GM18951 (cell line): Measurements from ENCODE around the gene CCR5AS.

Experiments
- POLR2A ChIP-seq: IDR thresholded peaks from 4 replicates; pipeline ENCODE4 v1.6.1; 2011; ENCODE audit warnings: mild to moderate bottlenecking; ENCODE audit not compliant: insufficient read length, insufficient read depth; ENCODE audit errors: extremely low read depth
- in situ Hi-C: fragments of 300-500 bp; cut with MboI; formaldehyde crosslinking; loops from one replicate; pipeline ENCODE4 v1.12.0; 2022; ENCODE audit warnings: low sequenced_read_pairs, mixed read lengths, inconsistent platforms; ENCODE audit not compliant: unreplicated experiment

Gene CCR5AS

DNA sequence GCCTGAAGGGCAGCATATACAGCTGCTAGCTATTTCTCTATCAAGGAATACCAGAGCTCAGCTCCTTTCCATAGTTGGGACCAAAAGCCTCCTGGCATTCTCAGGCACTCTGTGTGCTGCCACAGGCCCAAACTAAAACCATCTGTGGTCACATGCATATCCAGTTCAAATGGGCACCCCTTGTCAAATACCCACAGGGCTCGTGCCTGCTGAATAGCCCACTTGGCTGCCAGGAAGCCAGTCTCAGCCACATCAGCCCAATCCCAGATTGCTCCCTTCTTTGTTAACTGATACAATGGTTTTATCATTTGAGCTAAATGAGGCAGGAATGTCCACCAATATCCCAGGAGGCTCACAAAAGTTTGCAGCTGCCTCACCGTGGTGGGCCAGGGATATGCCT, 14.1 kb upstream of the CCR5AS start:
- in situ Hi-C loops, result no loop called here

DNA sequence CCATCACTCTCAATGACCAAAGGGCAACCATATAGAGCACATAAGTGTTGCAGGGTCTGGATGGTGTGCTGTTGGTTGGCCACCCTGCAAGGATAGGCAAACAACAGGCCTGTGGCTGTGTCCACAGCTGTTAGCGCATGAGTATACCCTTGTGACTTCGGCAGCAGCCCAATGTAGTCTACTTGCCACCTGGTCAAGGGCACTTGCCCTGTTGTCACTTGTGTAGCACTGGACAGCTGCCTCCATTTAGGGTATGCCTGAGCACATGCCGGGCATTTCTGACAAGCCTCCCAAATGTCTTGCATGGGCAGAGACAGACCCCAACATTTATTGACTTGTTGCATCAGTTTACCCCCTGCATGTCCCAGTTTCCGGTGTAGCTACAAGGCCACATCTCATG, 12.9 kb upstream of the CCR5AS start:
- TF ChIP-seq POLR2A, result no peak
- in situ Hi-C loops, result no loop called here

More for the DNA sequence above, 14.1 kb upstream of the CCR5AS start:
- TF ChIP-seq POLR2A, result no peak

DNA sequence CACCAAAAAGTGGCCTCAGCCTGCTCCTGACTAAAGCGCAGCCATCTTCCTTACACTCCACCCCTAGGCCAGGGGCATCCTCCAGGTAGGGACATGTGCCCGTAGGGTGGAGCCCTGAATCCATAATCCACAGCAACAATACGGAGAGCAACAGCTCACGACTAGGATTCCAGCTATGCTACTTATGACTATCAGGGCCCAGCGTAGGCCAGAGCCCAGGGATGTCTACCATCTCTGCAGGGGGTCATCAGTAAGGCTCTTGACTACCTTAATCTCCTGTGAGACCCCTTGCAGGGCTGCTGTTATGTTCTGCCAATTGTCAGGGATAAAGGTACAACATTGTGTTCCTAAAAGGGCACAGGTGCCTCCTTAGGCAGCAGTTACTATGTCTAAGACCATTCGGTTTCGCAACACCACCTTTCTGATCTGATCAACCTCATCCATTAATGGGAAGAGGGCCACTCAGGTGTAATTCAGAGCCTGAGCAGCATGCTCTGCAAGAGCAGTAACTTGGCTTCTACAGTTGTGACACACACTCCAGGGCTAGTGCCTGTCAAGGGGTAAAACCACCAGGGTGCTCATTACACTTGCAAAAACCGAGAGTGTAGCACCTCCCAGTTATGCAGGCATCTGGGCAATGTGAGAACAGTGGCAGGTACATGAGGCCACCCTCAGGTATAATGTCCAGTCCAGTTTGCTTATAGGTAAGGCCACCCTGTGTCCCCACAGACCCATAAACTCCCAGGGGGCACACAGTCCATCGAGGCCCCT, 11.2 kb upstream of the CCR5AS start:
- in situ Hi-C loops, result no loop called here
- TF ChIP-seq POLR2A, result no peak

DNA sequence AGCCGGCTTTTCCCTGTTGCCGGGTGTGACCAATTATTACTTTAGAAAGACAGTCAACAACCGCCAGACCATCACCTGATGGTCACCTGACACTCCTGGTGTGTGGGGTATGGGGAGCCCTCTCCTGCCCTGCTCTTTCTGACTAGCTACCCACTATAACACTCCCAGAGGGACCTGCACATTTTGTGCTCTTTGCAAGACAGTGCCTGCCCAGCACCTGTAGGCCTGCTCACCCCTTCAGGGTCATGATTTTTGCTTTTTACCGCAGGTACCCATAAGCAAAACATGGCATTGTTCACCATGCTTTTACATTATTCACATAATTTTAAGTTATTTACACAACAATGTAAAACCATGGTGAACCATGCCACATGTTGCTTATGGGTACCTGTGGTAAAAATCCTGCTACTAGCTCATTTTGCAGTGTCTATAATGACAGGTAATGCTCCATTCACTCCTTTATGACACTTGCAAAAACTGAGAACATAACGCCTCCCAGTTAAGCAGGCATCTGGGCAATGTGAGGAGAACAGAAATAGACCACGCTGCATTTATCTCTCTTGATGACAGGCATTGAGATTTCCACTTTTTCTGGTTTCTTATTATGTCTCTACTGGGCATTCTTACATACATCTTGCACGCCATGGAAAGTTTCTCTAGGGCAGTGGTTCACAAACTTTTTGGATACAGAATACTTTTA, 10.1 kb upstream of the CCR5AS start:
- TF ChIP-seq POLR2A, result no peak
- in situ Hi-C loops, result no loop called here

DNA sequence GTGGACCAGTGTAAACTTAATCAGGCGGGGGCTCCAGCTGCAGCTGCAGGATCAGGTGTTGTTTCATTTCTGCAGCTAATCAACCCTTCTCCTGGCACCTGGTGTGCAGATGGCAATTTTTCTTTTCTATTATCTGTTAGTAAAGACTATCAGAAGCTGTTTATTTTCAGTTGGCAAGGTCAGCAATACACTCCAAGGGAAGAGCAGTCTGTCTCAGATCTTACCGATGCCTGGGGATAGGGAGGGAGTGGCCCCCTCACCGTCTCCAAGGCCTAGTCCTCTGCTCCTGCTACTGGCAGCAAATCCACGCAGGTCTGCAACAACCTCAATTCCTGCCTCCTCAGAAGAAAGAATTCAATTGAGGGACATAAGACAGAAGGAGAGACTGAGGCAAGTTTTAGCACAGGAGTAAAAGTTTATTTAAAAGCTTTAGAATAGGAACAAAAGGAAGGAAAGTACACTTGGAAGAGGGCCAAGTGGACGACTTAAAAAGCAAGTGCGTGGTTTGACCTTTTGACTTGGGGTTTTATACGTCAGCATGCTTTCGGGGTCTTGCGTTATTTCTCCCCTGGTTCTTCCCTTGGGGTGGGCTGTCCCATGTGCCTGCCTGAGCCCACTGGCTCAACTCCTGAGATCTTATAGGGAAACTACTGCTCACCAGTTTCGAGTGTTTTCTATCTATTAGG, 9.4 kb upstream of the CCR5AS start:
- no peak for TF ChIP-seq POLR2A
- in situ Hi-C loops, result no loop called here

DNA sequence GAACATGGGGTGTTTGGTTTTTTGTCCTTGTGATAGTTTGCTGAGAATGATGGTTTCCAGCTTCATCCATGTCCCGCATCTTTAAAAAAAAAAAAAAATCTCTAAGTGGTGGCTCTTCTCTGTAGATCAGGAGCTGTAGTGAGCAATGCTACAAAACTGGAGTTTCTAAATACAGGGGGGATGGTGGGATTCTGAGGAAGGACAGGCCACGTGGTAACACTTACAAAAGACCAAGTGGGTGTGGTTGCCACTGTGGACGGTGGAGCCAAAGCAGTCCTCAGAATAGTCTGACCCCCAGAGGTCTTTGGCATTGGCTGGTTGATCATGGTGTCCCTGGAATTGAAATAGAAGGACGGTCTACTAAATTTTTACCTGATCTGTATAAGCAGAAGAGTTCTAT, 7.9 kb upstream of the CCR5AS start:
- TF ChIP-seq POLR2A, result no peak
- in situ Hi-C loops, result no loop called here

DNA sequence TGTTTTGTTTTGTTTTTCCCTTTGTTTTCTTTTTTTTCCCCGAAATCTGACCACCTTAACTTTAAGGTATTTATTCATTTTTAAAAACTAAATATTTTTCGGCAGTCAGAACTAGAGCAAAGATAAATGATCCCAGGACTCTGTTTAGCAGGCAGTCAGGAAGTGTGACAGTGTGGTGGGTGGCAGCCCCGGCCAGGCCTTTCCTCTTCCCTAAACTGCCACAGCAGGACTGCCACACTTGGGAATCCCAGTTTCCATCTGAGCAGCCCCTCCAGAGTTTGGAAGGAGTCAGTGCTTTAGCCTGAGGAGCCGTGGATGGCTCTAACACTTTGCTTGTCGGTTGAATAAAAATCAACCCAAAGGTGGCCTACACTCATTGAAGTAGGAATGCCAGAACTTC, 7.1 kb upstream of the CCR5AS start:
- TF ChIP-seq POLR2A, result no peak
- in situ Hi-C loops, result no loop called here

DNA sequence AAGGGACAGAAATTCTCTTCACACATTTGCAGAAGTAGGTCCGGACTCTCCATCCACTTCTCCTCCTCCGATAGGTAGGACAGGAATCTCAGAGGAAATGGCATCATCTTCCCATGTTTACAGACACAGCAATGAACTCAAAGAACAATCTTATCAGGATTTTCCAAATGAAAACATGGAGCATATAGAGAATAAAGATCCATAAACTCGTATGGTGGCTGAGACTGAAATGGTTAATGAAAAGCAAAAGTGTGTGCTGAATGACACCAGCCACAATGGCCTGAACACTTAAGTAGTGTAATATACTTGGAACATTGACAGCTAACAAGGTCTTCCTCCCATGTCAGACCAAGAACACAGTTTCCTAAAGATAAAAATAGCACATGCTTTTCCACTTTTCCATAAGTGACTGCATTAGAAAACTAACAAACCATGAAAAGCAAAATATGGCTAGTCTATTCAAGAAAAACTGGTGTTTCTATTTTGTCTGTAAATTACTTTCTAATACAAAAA, 6.0 kb upstream of the CCR5AS start:
- in situ Hi-C loops, result no loop called here
- no peak for TF ChIP-seq POLR2A

DNA sequence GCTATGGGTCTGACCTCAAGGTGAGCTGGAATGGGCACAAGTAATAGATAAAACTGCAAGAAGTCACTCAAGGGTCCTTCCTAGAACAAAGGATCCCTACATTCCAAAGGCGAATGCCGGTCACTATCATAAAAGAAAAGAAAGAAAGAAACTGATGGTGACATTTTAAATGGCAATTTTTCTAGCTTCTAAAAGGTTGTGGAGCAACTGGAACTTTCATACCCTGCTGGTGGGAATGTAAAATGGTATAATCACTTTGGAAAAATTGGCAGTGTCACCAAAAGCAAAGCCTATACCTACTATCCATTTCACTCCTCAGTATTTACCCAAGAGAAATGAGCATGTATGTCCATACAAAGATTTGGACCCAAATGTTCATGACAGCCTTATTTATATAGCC, 4.4 kb upstream of the CCR5AS start:
- no peak for TF ChIP-seq POLR2A
- in situ Hi-C loops, result no loop called here

DNA sequence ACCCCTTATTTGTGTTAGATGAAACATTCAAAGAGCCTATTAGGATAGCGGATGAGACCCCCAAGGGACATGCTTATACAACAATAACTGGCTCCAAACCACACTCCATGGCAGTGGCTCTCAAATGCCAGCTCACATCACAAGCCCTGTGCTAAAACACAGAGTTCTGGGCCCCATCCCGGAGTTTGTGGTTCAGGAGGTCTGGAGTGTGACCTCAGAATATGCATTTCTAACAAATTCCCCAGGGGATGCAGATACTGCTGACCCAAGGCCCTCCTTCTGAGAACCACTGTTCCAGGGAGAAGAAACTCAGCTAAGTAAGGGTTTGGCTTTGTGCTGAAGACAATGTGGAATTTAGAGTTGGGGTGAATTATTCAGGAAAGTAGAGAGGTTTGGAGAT, 3.8 kb upstream of the CCR5AS start:
- no peak for TF ChIP-seq POLR2A
- in situ Hi-C loops, result no loop called here

DNA sequence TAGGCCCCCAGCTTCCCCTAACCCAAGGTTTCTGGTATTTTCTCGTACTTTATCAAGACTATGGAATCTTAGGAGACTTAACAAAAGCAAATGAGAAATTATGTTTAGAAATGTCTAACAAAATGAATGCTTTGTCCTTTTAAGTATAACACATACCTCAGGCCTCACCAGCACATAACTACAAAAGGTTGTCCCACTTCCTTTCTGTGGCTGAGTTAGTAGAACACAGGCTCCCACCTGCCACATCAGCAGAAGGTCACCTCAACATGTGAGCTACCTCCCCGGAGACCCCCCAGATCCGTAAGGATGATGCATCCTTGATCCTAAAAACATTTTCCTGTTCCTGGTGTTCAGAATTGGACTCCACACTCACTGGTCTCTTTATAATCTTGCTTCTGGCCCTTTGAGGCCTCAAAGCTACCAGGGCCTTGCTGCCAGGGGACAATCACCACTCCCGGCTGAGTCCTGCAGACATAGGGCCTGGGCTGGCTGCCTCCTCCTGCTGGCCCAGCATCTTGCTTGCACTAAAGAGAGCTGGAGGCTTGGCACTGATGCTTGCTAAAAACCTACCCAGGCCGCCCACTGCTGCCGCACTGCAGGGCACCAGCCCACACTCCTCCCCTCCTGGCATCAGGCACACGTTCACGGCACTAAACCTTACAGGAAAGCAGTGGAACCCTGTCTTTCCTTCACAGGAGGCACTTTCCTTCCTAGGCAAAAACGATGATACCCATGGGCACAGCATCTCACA, 3.0 kb upstream of the CCR5AS start:
- in situ Hi-C loops, result no loop called here
- no peak for TF ChIP-seq POLR2A

DNA sequence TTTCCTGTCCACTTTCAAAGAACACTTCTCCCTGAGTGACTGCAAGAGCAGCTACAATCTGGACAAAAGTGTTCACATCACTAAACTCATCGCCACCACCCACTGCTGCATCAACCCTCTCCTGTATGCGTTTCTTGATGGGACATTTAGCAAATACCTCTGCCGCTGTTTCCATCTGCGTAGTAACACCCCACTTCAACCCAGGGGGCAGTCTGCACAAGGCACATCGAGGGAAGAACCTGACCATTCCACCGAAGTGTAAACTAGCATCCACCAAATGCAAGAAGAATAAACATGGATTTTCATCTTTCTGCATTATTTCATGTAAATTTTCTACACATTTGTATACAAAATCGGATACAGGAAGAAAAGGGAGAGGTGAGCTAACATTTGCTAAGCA, 2.0 kb upstream of the CCR5AS start:
- in situ Hi-C loops, result no loop called here
- TF ChIP-seq POLR2A, result no peak

DNA sequence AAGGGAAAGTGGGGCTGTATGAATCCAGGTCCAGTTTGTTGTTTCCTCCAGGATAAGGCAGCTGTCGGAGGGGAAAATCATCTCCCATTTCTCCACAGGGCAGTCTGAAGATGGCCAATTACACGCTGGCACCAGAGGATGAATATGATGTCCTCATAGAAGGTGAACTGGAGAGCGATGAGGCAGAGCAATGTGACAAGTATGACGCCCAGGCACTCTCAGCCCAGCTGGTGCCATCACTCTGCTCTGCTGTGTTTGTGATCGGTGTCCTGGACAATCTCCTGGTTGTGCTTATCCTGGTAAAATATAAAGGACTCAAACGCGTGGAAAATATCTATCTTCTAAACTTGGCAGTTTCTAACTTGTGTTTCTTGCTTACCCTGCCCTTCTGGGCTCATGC, 1.1 kb upstream of the CCR5AS start:
- no peak for TF ChIP-seq POLR2A
- in situ Hi-C loops, result no loop called here
